ENCODE measurements around the gene TAF15.

The TAF15 gene

GRCh38 chr17:35821308-35821707 is 12.0 kb downstream of the TAF15 start:
- DNase-seq (ENCODE audit: low spot score), result no peak

DNA sequence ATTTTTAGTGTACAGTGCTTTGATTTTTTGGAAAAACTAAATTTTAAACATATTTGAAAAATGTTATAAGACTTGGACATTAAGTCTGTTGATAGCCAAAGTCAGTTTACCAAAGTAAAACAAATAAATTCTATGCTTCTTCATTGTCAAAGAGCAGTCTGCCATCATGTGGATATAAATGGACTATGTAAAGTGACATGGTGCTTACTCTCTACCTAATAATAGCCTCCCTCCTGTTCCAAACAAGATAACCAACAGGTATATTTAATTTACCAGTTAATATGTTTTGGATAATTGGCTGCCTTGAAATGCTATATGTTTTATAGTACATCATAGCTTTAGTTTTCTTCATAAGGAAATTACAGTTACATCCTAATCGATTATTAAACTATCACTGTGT is 15.9 kb downstream of the TAF15 start:
- no peak for DNase-seq (ENCODE audit: low spot score)

GRCh38 chr17:35841101-35841500 is 31.8 kb downstream of the TAF15 start:
- no peak for DNase-seq (ENCODE audit: low spot score)

- peak; percentile 19 for DNase-seq (ENCODE audit: low spot score)
These were observed 32.2 kb downstream of the TAF15 start for GRCh38 chr17:35841505-35841904.

DNA sequence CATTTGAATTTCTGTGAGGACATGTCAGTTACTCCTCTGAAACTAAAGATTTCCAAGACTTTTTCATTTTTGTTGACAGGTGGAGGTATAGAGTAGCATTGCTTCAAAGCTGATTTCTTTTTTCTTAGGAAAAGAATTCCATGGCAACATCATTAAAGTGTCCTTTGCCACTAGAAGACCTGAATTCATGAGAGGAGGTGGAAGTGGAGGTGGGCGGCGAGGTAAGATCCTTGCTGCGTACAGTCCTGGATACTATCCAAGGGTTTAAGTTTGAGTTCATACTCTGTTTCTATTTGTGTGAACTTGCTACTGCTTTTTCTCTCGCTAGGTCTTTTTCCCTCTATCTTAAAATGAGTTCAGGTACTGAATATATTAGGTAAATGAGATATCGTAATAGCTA is 33.0 kb downstream of the TAF15 start:
- no peak for DNase-seq (ENCODE audit: low spot score)

DNA sequence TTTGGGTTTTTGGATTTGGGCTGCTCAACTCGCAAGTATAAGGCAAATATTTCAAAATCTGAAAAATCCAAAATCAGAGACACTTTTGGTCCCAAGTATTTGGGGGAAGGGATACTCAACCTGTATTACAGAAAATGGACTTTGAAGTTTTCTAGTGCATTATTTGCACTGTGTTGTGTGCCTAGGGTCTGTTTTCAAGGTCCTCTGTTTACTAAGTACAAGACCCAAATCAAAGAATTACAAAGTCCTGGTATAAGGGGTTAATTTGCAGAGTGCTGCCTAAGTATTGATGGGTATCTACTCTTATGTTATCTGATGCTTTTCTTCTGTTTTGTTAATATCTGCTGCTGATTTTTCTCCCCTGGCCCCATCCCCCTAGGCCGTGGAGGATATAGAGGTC is 34.4 kb downstream of the TAF15 start:
- no peak for DNase-seq (ENCODE audit: low spot score)

DNA sequence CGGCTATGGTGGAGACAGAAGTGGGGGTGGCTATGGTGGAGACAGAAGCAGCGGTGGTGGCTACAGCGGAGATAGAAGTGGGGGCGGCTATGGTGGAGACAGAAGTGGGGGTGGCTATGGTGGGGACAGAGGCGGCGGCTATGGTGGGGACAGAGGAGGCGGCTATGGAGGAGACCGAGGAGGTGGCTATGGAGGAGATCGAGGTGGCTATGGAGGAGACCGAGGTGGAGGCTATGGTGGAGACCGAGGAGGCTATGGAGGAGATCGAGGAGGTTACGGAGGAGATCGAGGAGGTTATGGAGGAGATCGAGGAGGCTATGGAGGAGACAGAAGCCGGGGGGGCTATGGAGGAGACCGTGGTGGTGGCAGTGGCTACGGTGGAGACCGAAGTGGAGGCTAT is 35.3 kb downstream of the TAF15 start:
- DNase-seq (ENCODE audit: low spot score), result no peak

DNA sequence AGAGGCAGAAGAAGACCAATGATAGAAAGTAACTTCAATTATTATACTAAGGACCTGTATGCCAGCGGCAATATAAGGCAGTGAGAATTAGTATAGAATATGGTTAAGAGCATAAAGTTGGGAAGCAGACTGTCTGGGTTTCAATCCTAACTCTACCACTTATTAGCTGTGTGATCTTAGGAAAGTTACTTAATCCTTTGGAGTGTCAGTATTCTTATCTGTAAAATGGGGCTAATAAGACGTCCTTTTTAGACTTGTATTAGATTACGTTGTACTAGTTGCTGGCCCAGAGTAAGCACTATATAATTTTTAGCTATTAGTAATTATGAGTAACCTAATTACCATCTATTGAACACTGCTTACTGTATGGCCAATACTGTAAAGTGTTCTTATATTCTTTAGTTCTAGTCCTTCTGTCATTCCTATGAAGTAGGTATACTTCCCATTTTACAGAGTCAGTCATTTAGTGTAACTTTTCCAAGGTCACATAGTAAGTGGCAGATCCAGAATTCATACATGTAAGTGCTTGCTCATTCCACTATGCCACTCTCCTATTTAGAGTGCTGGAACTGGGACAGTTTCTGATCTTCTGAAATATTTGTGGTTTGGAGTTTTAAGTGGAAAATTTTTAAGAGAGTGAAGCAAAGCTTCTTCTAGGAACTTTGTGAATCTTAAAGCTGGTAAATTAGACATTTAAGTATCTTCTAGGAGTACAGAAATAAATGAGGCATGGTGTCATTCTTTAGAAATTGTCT is 36.9 kb downstream of the TAF15 start:
- peak; percentile 52 for DNase-seq (ENCODE audit: low spot score)

DNA sequence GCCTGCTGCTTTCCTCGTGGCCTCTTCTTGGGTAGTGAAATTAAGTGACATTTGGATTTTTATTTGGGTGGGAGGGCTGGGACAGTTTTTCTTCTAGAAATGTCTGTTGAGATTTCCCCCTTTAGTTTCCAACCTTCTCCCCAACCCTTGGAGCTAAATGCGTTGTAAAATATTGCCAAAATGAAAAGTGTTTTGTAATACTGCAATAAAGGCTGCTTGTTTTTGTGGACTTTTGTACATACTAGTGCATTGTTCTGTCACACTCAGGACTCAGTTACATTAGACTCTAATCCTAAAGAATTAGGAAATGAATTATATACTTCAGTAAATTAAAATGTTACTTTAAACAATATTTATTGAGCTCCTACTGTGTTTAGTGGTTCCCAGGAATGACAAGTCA is 37.7 kb downstream of the TAF15 start:
- no peak for DNase-seq (ENCODE audit: low spot score)

DNA sequence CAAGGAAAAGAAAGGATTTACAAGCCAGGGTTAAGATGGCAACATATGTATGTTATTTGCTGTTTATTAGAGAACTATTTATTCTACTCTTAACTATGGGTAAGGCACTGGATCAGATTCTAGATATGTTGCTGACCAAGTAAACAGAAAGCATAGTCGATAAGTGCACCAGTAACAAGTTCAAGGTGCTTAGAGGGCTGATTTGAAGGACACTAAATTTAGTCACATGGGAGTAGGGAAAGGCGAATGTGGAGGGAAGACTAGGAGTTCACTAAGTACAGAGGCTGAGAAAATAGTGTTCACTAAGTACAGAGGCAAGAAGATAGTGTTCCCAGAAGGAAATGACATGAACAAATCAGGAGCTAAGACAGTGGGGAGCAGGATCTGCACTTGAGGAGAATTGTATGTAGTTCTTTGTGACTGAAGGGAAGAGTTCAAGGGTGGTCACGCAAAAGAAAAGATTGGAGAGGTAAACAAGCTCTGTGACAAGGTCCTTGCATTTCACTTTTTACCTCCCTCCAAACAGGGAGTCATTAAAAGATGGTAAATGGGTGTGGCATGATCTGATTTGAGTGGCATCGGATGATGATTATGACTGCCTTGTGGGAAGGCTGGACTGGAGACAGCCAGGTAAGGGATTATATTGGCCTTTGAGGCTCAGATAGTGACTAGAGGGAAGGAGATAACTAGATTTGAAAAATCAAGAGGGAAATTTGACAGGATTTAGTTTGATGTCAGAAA is 38.5 kb downstream of the TAF15 start:
- DNase-seq (ENCODE audit: low spot score), result no peak

DNA sequence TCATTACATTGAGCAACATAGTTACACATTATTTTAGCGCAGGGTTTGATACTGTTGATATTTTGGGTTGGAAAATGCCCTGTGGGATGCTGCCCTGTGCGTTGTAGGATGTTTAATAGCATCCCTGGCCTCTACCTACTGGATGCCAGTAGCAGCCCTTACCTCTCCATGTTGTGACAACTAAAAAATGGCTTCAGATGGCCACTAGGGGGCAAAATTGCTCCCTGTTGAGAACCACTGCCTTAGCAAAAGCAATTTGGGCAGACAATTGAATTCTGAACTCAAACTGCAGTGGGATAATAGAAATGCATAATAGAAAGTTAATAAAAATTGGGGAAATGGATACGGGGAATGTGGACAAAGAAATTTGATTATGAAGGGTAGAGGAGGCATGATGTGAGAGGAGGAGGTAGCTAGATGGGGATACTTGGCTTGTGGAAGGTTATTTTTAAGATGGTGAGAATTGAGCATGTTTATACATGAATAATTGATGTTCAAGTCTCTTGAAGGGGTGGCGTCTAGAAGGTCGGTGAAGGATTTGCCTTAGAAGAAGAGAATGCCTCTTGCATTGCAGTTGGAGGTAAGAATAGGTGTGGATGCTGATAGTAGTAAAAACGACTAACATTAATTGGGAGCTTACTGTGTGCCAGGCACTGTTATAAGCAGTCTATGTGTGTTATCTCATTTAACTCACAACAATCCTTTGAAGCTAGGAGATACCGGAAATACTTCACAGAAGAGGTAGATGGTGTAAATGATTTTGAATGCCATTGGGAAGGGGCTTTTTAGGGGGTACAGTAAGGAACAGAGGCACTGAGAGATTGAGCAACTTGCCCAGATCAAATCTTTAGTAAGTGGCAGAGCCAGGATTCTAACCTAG is 40.4 kb downstream of the TAF15 start:
- peak; percentile 62 for DNase-seq (ENCODE audit: low spot score)

DNA sequence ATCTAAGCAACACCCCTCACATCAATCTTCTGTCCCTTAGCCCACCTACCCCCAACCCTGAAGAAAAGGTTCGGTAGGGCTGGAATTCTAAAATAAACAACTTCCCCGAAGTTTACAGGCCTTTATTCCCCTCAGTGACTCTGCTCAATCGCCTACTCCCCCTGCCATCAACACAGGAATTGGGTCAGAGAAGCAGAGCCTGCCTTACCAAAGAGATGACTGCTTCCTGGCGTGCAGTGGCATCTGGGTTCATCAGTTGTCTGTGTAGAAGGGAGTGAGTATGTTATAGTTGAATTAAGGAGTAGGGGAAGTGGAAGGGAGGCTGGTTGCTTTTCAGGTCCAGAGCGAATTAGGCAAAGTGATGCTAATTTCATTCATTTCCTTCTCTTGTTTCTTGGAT is 46.7 kb downstream of the TAF15 start:
- DNase-seq (ENCODE audit: low spot score), result no peak

GRCh38 chr17:35856603-35857002 is 47.3 kb downstream of the TAF15 start:
- no peak for DNase-seq (ENCODE audit: low spot score)

GRCh38 chr17:35864853-35865252 is 55.6 kb downstream of the TAF15 start:
- DNase-seq (ENCODE audit: low spot score), result no peak

DNA sequence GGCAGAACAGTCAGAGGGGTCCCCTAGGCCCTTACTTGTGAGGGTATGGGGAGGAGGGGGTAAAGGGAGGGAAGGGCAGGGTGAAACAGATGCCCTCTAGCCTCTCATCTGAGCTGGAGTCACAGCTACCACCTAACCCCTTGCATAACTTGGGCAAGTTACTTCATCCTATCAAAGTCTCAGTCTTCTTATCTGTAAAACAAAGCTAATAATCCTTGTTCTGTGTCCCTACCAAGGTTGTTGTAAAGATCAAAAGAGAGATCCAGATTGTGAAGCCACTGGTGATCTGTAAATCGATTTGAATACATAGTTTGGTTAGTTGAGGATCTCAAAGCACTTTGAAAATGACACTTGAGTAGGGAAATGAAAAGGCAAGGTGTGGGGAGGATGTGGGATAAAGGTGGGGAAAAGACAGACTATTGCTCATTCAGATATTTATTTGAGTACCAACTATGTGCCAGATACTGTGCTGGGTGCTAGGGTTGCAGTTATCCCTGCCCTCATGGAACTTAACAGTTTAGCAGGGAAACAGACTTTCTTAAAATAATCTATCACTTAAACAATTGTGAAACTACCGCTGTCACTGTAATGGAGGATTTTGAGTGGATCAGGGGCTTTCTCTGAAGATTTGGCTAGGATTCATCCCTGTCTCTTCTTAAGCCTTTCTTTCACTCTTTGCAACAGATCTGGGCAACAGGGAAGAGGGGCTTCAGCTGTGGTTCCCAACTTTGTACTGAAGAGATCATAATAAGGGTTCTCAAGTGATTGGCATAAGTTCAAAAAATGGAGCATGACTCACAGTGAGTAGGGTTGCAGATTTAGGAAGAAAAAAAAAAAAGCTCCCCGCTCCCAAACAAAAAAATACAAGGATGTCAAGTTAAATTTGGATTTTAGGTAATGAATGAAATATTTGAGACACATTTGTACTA is 56.4 kb downstream of the TAF15 start:
- peak; percentile 42 for DNase-seq (ENCODE audit: low spot score)

- DNase-seq (ENCODE audit: low spot score), result no peak
These were observed 57.2 kb downstream of the TAF15 start for GRCh38 chr17:35866341-35866950.

DNA sequence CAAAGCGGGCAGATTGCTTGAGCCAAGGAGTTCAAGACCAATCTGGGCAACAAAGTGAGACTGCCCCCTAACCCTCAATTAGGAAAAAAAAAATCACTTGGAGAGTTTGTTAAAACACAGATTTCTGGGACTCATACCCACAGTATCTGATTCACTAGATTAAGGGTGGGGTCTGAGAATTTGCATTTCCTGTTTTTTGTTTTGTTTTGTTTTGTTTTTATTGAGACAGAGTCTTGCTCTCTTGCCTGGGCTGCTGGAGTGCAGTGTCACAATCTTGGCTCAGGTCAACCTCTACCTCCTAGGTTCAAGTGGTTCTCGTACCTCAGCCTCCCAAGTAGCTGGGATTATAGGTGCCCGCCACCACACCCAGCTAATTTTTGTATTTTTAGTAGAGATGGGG is 58.3 kb downstream of the TAF15 start:
- DNase-seq (ENCODE audit: low spot score), result no peak

DNA sequence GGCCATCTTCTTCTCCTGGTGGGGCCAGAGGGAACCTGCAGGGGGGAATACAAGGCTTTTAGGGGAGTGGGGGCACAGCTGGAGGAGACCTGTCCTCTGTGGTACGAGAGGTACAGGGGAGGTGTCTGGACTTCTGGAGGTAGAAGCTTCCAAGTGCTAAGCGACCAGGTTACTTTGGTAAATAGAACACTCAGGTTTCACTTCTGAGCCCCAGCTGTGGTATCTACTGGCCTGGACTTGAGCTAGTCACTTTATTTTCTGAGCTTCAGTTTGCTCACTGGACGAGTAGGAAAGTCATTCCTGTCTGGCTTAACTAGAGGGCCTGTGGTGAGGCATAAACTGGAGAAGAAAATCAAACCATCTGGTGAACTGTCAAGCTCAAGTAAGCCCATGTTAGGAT is 59.5 kb downstream of the TAF15 start, which contains the start of gene HEATR9:
HEATR9 (minus strand) TSS at position 155 of the 400 bp plus-strand sequence; CDS start at position 6, 149 bp downstream.
- no peak for DNase-seq (ENCODE audit: low spot score)

GRCh38 chr17:35870906-35871819 is 61.9 kb downstream of the TAF15 start:
- DNase-seq (ENCODE audit: low spot score), result no peak

All from AG08395 (cell line).